GM12864 (cell line): Measurements from ENCODE around the gene SYT4.

Source experiments
- DNase-seq: peaks from one replicate; pipeline ENCODE4 v3.0.0-alpha.2; 2011; ENCODE audit warnings: low read depth
- H3K4me3 ChIP-seq: 2 replicates; pipeline ENCODE4 v1.5.1; 2011; ENCODE audit warnings: mild to moderate bottlenecking, low read depth, low read length, control low read depth
- TF ChIP-seq, protein P1 (sequence below): IDR thresholded peaks from 2 replicates; pipeline ENCODE4 v1.5.1; 2011; ENCODE audit warnings: low read depth, mild to moderate bottlenecking, moderate library complexity, low read length, control low read depth, inconsistent platforms; ENCODE audit errors: missing control alignments

Gene SYT4

DNA sequence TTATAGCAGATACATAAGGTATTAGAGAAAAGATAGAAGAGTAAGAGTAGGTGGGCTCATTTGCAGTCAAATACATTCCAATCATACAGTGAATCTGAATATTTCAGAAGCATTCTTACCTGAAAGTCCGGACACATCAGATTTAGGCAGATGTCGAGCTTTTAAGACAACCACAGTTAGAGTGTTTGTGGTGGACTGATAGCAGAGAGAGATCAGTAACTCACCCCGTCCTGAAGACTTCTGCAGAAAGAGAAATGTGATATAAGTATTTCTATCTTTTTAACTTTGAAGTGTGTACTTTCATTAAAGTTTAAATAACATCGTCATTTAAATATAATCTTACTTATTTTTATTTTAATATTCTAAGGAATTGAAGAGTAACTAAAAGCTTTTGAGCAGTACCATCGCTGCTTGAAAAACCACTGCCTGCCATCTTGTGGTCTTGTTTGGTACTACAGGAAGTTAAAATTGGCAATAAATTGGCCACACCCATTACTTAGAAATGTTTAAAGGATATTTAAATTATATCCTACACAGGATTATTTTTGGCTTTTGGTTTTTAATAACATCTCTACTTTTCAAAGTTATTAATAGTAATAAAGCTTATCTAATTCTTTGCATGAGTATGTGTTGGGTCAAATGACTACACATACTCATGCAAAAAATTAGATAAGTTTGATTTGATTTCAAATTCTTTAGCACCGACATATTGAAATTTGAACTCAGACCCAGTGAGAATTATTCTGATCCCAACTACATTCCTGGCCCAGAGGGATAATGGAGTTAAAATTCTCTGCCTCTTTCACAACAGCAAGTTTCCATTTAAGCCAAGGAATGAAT lies 5.5 kb downstream of the SYT4 start:
- DNase-seq, result peak; percentile 15

DNA sequence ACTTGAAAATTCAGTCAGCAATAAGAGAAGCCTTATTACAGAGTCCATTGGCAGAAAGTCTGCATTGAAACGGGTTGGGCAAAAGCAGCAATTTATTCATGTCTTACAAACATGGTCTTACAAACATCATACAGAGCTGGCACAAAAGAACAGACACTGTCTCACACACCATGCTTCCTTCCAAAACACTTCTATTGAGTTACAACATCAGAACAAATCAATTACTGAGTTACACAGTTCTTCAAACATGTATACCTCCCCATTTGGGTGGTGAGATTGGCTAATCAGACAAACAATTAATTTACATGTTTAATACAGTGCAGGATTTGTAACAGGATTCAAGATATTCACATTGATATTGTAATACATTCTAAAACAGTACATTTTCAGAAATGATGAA lies 9.5 kb downstream of the SYT4 start:
- no peak overlapping the region for H3K4me3 ChIP-seq
- TF ChIP-seq, protein P1, sequence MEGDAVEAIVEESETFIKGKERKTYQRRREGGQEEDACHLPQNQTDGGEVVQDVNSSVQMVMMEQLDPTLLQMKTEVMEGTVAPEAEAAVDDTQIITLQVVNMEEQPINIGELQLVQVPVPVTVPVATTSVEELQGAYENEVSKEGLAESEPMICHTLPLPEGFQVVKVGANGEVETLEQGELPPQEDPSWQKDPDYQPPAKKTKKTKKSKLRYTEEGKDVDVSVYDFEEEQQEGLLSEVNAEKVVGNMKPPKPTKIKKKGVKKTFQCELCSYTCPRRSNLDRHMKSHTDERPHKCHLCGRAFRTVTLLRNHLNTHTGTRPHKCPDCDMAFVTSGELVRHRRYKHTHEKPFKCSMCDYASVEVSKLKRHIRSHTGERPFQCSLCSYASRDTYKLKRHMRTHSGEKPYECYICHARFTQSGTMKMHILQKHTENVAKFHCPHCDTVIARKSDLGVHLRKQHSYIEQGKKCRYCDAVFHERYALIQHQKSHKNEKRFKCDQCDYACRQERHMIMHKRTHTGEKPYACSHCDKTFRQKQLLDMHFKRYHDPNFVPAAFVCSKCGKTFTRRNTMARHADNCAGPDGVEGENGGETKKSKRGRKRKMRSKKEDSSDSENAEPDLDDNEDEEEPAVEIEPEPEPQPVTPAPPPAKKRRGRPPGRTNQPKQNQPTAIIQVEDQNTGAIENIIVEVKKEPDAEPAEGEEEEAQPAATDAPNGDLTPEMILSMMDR, result no peak
- no peak for DNase-seq

More for the DNA sequence above, 5.5 kb downstream of the SYT4 start:
- H3K4me3 ChIP-seq, result no peak overlapping the region
- TF ChIP-seq, protein P1, result peak; percentile 52

DNA sequence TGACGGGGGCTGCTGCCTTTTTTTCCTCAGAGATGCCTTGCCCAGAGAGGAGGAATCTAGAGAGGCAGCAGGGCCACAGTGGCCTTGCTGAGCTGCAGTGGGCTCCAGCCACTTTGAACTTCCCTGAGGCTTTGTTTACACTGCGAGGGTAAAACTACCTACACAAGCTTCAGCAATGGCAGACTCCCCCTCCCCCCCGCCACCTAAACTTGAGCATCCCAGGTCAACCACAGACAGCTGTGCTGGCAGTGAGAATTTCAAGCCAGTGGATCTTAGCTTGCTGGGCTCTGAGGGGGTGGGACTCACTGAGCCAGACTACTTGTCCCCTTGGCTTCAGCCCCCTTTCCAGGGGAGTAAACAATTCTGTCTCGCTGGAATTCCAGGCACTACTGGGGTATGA lies 11.8 kb downstream of the SYT4 start:
- TF ChIP-seq, protein P1, result no peak
- no peak overlapping the region for H3K4me3 ChIP-seq
- no peak for DNase-seq

DNA sequence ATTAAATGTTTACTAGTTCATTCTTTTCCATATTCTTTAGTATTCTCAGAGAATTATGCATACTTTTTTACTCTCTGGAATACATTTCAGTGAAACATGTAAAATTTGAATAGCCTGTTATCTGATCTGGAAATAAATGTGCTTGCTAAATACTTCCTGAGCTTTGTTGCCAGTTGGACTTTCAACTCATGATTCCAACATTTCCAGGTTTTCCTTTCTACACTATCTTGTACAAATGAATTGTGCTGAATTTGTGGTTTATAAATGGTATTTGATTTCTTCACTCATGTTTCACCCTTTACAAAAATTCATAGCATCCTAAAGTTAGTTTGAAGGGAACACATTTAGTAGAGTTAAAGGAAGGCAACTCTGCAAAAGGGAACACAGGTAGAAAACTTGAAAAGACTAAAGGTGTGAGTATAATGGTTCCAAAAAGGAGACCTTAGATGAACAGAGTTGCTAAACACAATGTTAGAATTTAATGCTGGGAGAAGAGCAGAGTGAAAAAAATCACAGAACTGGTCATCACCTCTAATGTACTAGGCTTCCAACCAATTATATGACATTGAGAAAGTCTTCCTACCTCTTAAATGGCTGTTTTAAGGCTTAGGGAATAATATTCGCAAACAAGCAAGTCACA lies 28.6 kb downstream of the SYT4 start:
- TF ChIP-seq, protein P1, result no peak
- no peak for DNase-seq
- H3K4me3 ChIP-seq, result no peak overlapping the region

DNA sequence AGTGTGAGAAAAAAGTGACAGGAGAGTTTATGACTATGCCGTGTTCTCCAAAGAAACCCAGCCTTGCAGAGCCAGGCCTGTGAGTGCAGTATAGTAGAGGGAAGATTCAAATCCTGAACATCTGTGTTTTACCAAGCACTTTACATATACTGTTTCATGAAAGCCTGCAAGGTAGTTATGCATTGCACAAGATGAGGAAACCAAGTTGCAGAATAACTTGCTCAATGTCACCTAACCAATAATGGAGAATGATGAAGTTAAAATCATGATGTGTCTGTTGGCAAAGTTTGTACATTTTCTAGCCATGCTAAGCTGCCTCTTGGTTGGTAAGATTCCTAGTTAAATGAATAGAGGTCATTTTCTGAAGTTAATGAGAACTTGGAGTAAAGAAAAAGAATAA lies 29.3 kb downstream of the SYT4 start:
- no peak for DNase-seq
- no peak overlapping the region for H3K4me3 ChIP-seq
- TF ChIP-seq, protein P1, result no peak

DNA sequence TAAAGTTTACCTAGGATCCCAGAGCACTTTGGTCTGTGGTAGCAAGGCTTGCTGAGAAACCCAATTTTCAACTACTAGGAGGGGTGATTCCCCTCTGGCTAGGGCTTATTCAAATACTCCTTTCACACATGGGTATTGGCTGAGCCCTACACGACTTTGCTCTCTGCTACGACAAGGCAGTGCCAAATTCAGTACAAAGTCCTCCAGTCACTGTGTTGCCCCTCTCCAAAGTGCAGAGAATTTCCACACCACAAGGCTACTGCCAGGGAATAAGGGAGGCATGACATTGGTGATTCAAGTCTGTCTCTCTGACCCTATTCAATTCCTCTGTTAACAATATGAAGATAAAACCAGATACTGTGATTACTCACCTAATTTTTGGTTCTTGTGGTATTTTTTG lies 38.9 kb downstream of the SYT4 start:
- DNase-seq, result no peak
- TF ChIP-seq, protein P1, result no peak
- no peak overlapping the region for H3K4me3 ChIP-seq
